Stimulated activated CD8-positive, alpha-beta memory T cell treated with anti-CD3 and anti-CD28 coated beads, Interleukin-12 subunit alpha, Interleukin-12 subunit beta, amount 100 ng/mL, for 4 hours (primary cell): ENCODE data around the gene NFATC2IP.
"Not testable (repeated sequence)": the region's sequence is repeated elsewhere in the genome, so short reads cannot be mapped to it uniquely, and the experiment has no call there.

ENCODE experiments used
- DNase-seq: peaks from one replicate; pipeline ENCODE4 v3.0.0-alpha.2; 2020; ENCODE audit warnings: low read depth

NFATC2IP gene

GRCh38 chr16:28974007-28974436, 23.3 kb downstream of the NFATC2IP start:
- DNase-seq, result no peak

- peak; percentile 89 for DNase-seq
These were observed 23.9 kb downstream of the NFATC2IP start, which contains the start of gene SPNS1 for GRCh38 chr16:28974437-28975157. TSS of gene SPNS1 (plus strand) at chr16:28974778. CDS start at chr16:28975152, 374 bp downstream.

- DNase-seq, result no peak
These were observed 24.4 kb downstream of the NFATC2IP start for GRCh38 chr16:28975158-28975599.

GRCh38 chr16:28977703-28978662, 27.2 kb downstream of the NFATC2IP start:
- DNase-seq, result no peak

- DNase-seq, result not testable (repeated sequence)
These were observed 29.6 kb downstream of the NFATC2IP start for GRCh38 chr16:28980330-28980729.

- DNase-seq, result no peak
These were observed 30.2 kb downstream of the NFATC2IP start for GRCh38 chr16:28980929-28981328.

GRCh38 chr16:28981517-28981916, 30.8 kb downstream of the NFATC2IP start:
- no peak for DNase-seq

- no peak for DNase-seq
These were observed 31.7 kb downstream of the NFATC2IP start for GRCh38 chr16:28982418-28982817.

GRCh38 chr16:28982949-28983348, 32.2 kb downstream of the NFATC2IP start:
- no peak for DNase-seq

GRCh38 chr16:28983644-28984043, 32.9 kb downstream of the NFATC2IP start:
- DNase-seq, result no peak

- no peak for DNase-seq
These were observed 33.4 kb downstream of the NFATC2IP start for GRCh38 chr16:28984091-28984490.

GRCh38 chr16:28984619-28985135, 33.9 kb downstream of the NFATC2IP start, which contains the start of gene LAT:
TSS of gene LAT (plus strand) at chr16:28985052. CDS start at chr16:28985418, 366 bp downstream.
- DNase-seq, result peak; percentile 76

GRCh38 chr16:28985211-28986041, 34.7 kb downstream of the NFATC2IP start:
- no peak for DNase-seq

GRCh38 chr16:28986046-28986445, 35.3 kb downstream of the NFATC2IP start:
- no peak for DNase-seq

GRCh38 chr16:28986492-28986891, 35.8 kb downstream of the NFATC2IP start:
- no peak for DNase-seq

GRCh38 chr16:28987170-28987853, 36.6 kb downstream of the NFATC2IP start:
- no peak for DNase-seq

- no peak for DNase-seq
These were observed 38.6 kb downstream of the NFATC2IP start for GRCh38 chr16:28989363-28989762.

GRCh38 chr16:28990375-28991040, 39.8 kb downstream of the NFATC2IP start:
- DNase-seq, result no peak

GRCh38 chr16:28991687-28992086, 41.0 kb downstream of the NFATC2IP start:
- DNase-seq, result no peak

- DNase-seq, result no peak
These were observed 41.8 kb downstream of the NFATC2IP start for GRCh38 chr16:28992496-28992895.
